Right atrium auricular region (tissue), 2 donors: ENCODE measurements around the gene FUT9. TPM values are rescaled to one million over a fixed set of nuclear protein-coding genes. Genes with fewer than 3 reads are reported as not detected.

Experiments used
- DNase-seq: peaks from one replicate; pipeline ENCODE4 v3.0.0-alpha.2; 2019; ENCODE audit warnings: low spot score
- H3K27ac ChIP-seq, 2 donors: fragments of 200-600 bp; sonication (generic); 1 replicate in 1 of 2; 2 replicates in 1 of 2; pipeline ENCODE4 v1.5.1; 2016 to 2019
- H3K27me3 ChIP-seq, 2 donors: fragments of 200-600 bp; sonication (generic); one replicate each; pipeline versions ENCODE4 v1.5.1 to v1.6.0; 2017 to 2019
- H3K36me3 ChIP-seq: fragments of 200-600 bp; sonication (generic); one replicate; pipeline ENCODE4 v1.5.1; 2016
- H3K4me1 ChIP-seq, 2 donors: fragments of 200-600 bp; sonication (generic); one replicate each; pipeline versions ENCODE4 v1.5.1 to v1.6.0; 2017 to 2019
- H3K4me3 ChIP-seq, 2 donors: fragments of 200-600 bp; sonication (generic); 1 replicate in 1 of 2; 2 replicates in 1 of 2; pipeline ENCODE4 v1.5.1; 2017 to 2019; ENCODE audit warnings: mild to moderate bottlenecking in 1 of 2, moderate library complexity in 1 of 2
- H3K9me3 ChIP-seq, 2 donors: fragments of 200-600 bp; sonication (generic); one replicate each; pipeline ENCODE4 v1.5.1; 2019
- CTCF ChIP-seq, 2 donors: fragments of 200-600 bp; sonication (generic); IDR thresholded peaks; one replicate each; pipeline ENCODE4 v1.5.1; 2019; ENCODE audit warnings: antibody characterized with exemption in 2 of 2
- total RNA-seq, 2 donors: library from RNA; depleted of rRNA; stranded (reverse); fragments of >200 nt; gene quantifications; one replicate each; pipeline ENCODE4 v1.1.0, GENCODE V29; 2016

The FUT9 gene
- total RNA-seq, 2 donors from 2014 or later, result not detected

GRCh38 chr6:96013531-96013930, 2.2 kb upstream of the FUT9 start:
- Histone ChIP-seq H3K36me3 (no peaks in the 10 kb centered on the region), H3K4me3 (no peak overlapping the region), H3K4me1 (no peaks in the 10 kb centered on the region), H3K27me3 (no peaks in the 10 kb centered on the region), H3K9me3 (no peaks in the 10 kb centered on the region), H3K27ac (no peak overlapping the region)
- TF ChIP-seq CTCF (IDR thresholded peaks at IDR 0.05), result no peak
- no peak for DNase-seq

GRCh38 chr6:96014846-96015517, 792 bp upstream of the FUT9 start:
- Histone ChIP-seq H3K36me3 (no peaks in the 10 kb centered on the region), H3K27ac (no peak overlapping the region), H3K4me1 (no peaks in the 10 kb centered on the region), H3K9me3 (no peaks in the 10 kb centered on the region), H3K27me3 (no peaks in the 10 kb centered on the region), H3K4me3 (no peak overlapping the region)
- no peak for DNase-seq
- no peak for TF ChIP-seq CTCF (IDR thresholded peaks at IDR 0.05)

GRCh38 chr6:96016334-96017069, 728 bp downstream of the FUT9 start:
- DNase-seq, result no peak
- H3K27ac ChIP-seq, result no peak overlapping the region
- no peaks in the 10 kb centered on the region for H3K36me3 ChIP-seq
- no peaks in the 10 kb centered on the region for H3K9me3 ChIP-seq
- TF ChIP-seq CTCF (IDR thresholded peaks at IDR 0.05), result no peak
- H3K4me3 ChIP-seq, result no peak overlapping the region
- H3K4me1 ChIP-seq, result no peaks in the 10 kb centered on the region
- H3K27me3 ChIP-seq, result no peaks in the 10 kb centered on the region

GRCh38 chr6:96017070-96017359, 1.2 kb downstream of the FUT9 start:
- no peak overlapping the region for H3K27ac ChIP-seq
- no peaks in the 10 kb centered on the region for H3K36me3 ChIP-seq
- DNase-seq, result no peak
- no peak overlapping the region for H3K4me3 ChIP-seq
- H3K27me3 ChIP-seq, result no peaks in the 10 kb centered on the region
- TF ChIP-seq CTCF (IDR thresholded peaks at IDR 0.05), result no peak
- no peaks in the 10 kb centered on the region for H3K9me3 ChIP-seq
- no peaks in the 10 kb centered on the region for H3K4me1 ChIP-seq

- H3K9me3 ChIP-seq, result no peaks in the 10 kb centered on the region
- H3K36me3 ChIP-seq, result no peaks in the 10 kb centered on the region
- H3K4me3 ChIP-seq, result no peak overlapping the region
- H3K27ac ChIP-seq, result no peak overlapping the region
- H3K27me3 ChIP-seq, result no peaks in the 10 kb centered on the region
- no peak for DNase-seq
- TF ChIP-seq CTCF (IDR thresholded peaks at IDR 0.05), result no peak
- no peaks in the 10 kb centered on the region for H3K4me1 ChIP-seq
Measured at GRCh38 chr6:96022225-96022624, 6.5 kb downstream of the FUT9 start.

GRCh38 chr6:96032661-96033060, 16.9 kb downstream of the FUT9 start:
- Histone ChIP-seq H3K9me3 (no peaks in the 10 kb centered on the region), H3K27me3 (no peaks in the 10 kb centered on the region), H3K4me1 (no peaks in the 10 kb centered on the region), H3K36me3 (no peaks in the 10 kb centered on the region), H3K27ac (no peak overlapping the region), H3K4me3 (no peak overlapping the region)
- no peak for TF ChIP-seq CTCF (IDR thresholded peaks at IDR 0.05)
- no peak for DNase-seq
